Measurements from ENCODE around the gene MRPL55. TPM values are rescaled to one million over a fixed set of nuclear protein-coding genes. Genes with fewer than 3 reads are reported as not detected.

Gene MRPL55
- total RNA-seq, 1 experiment from 2014 or later: 55.0 TPM

- no peak for DNase-seq (ENCODE audit: low read depth)
These were observed 39.2 kb upstream of the MRPL55 start for GRCh38 chr1:228148196-228148861.

DNA sequence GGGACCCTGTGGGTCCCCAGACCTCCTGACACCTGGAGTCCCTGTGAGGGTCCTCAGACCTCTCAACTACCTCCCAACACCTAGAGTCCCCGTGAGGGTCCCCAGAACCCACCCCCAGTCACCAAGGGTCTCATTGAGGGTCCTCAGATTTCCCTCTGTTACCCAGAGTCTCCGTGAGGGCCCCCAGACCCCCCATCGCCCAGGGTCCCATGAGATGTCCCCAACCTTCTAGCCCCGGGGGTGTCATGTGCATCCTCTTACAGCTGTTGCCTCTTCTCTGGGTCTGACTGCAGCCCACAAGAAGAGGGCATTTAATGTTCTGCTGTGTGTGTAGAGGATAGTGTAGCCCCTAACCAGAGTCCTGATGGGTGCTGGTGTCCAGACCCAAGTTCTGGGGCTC is 38.7 kb upstream of the MRPL55 start:
- DNase-seq (ENCODE audit: low read depth): no peak

- DNase-seq (ENCODE audit: low read depth): no peak
These were observed 38.1 kb upstream of the MRPL55 start for GRCh38 chr1:228147151-228147693.

GRCh38 chr1:228146417-228147150 is 37.5 kb upstream of the MRPL55 start:
- DNase-seq (ENCODE audit: low read depth): no peak

DNA sequence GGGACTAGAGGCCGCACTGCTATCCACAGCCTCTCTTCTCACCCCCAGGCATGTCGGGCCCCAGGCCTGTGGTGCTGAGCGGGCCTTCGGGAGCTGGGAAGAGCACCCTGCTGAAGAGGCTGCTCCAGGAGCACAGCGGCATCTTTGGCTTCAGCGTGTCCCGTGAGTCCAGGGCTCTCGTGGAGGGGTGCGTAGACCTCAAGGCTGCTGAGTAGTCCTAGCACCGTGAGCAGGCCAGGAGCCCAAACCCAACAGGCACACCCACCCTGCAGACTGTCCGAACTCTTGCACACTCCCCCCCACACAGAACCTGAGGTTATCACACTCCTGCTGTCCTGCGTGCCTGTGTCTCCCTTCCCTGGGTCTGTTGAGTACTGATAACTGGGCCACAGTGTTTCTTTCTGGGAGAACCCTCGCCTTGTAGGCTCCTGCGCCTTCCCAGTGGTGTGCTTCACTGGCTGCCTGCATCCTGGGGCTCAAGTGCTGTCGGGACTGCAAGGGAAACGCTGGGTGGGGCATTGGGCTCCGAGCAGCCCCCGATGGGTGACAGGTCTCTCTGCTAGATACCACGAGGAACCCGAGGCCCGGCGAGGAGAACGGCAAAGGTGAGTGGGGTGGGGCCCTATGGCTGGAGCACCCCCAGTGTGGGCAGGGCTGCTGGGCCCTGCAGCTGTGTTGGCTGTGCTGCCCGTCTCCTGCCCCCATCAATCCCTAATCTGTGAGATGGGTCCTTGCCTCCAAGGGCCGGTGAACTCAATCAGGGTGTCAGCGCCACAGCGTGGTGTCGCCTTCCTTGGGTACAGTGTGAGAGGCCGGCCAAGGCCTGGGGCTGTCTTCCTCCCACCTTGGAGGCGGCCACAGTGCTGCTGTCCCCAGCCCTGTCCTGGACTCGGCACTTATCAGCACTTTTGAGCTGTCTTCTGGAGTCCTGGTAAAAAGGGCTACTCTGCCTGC is 36.6 kb upstream of the MRPL55 start:
- no peak for DNase-seq (ENCODE audit: low read depth)

DNA sequence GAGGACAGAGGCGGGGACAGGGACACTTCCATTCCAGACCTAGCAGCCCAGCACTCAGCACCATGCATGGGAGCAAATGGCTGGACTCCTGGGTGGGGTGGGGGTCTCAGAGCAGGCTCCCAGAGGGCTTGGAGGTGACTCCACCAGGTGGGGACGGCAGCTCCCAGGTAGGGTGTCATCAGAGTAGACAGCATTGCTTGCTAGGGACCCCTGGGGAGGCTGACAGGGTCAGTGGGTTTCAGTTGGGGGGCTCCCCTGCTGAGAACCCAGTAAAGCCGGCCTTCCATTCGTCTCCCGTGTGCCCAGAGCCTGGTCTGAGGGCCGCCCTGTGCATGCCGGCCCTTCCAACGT is 35.9 kb upstream of the MRPL55 start:
- DNase-seq (ENCODE audit: low read depth): no peak

DNA sequence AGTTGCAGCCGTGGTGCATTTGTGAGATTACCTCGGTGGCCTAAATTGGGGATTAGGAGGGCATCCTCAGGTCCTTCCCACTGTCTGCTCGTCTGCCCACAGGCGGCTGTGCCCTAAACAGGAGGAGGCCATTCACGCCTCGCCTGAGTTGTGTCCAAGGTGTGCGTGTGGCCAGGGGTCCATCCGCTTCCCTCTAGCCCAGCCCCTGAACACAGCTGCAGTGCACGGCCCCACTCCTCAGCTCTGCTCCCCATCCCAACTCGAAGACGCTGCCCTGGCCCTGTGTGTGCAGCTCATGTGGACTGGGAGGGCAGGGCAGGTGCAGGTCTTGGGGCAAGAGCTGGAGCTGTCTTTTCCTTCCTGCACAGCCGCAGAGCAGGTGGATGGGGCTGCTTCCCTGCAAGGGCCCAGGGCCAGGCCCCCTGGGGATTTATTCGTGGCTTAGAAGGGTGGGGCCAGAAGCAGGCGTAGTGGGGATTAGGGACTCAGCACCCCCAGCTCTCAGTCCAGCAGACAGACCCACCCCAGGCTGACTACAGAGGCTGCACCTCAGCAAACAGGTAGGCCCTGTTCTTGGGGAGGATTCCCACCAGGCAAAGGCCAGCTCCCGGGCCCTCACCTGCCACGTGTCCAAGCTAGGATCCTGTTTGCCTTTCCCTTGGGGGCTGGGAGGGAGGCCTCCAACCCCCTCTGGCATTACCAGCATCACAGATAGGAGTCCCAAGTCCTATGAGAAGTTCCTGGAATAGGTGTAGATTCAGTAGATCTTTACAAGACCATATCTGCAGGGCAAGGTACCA is 35.3 kb upstream of the MRPL55 start:
- DNase-seq (ENCODE audit: low read depth): no peak

- no peak for DNase-seq (ENCODE audit: low read depth)
These were observed 34.5 kb upstream of the MRPL55 start for GRCh38 chr1:228143480-228144192.

DNA sequence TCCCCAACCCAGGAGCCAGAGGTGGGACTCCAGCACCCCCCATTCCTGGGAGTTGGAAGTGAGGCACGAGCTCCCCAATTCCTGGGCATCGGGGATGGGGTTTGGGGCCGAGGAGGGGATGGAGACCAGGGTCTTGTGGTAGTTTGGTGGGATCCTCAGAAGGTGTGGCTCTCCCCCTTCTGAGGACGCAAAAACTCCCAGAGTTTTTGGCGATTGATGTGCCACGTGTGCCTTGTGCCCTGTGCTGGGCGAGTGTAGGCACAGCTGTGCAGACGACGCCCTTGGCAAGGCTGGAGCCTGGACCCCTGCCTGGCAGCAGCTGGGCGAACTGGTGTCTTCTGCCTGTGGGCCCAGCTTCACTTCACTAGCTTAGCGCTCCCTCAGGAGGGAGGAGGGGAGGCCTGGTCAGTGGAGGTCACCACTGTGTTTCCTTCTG is 33.6 kb upstream of the MRPL55 start:
- DNase-seq (ENCODE audit: low read depth): peak; percentile 31

DNA sequence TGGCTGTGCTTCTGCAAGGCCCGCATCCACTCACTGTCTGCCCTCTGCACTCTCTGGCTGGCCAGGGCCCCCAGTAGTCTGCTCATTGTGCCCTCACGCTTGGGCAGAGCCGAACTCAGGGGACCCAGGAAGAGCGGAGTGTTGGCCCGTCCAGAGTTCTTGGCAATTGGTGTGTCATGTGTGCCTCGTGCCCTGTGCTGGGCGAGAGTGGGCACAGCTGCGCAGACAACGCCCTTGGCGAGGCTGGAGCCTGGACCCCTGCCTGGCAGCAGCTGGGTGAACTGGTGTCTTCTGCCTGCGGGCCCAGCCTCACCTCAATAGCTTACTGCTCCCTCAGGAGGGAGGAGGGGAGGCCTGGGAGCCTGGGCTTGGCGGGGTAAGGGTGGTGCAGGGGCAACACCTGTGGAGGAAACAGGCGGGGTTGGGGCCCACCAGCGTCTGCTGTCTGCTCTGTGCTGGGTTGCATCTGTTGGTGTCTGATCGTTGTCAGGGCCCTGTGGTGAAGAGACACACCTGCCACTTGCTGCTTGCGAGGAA is 33.1 kb upstream of the MRPL55 start:
- DNase-seq (ENCODE audit: low read depth): peak; percentile 33

DNA sequence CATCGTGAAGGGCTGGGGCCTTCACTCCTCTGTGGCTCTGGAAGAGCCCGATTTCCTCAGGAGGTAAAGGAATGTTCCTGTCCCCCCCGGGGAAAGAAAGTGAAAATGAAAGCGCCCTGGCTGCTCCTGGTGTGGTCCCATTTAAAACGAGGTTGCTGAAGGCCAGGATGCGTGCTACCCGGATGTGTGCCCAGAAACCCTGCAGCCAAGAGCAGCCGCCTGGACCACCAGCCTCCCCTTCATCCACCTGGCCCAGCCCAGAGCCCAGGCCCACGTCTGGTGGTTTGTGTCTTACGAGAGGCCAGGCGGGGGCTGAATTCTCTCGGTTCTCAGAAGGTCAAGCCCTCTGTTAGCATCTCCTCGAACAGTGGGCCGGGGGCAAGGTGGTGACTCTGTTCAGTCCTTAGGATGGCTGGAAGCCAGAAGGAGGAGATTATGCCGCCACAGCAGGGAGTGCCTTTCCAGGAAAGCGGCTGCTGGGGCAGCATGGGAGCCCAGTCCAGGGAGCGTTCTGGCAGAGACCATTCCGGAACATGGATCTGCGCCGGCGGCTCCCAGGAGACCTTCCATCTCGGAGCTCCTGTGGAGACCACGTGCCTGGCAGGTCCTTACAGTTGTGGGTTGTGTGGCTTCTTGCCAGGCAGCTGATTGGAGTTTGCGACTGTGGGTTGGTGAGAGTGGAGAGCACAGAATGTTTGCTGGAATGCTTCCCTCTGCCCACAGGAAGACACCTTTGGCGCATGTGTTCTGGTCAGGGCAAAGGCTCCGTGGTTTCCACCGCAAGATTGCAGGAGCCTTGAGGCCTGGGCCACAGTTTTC is 32.3 kb upstream of the MRPL55 start:
- peak; percentile 88 for DNase-seq (ENCODE audit: low read depth)

DNA sequence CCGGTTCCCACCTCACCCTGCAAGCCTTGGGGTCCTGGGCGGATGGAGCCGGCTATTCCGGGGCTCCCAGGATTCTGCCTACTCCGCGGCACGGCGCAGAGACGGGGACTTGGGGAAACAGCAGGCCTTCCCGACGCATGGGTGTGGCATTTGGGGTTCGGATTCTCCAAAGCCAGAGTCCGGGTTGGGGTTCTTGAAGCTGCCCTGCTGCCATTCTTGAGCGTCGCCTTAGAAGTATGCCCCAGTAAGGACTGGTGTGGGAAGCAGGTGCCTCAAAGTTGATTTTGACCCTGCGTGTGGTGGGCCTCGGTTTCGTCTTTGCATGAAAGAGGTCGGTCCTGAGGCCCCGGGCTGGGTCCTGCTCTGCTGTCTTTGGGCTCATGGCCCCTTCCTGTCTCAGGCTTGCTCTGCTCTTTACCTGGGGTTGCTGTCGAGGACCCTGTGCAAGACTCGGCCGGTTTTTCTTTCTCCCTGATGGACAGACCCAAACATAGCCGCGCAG is 31.7 kb upstream of the MRPL55 start:
- DNase-seq (ENCODE audit: low read depth): no peak

- peak; percentile 99 for DNase-seq (ENCODE audit: low read depth)
These were observed 31.0 kb upstream of the MRPL55 start, which contains the start of gene GUK1 for GRCh38 chr1:228139931-228140723. TSS of gene GUK1 (plus strand) at chr1:228140279. CDS start at chr1:228140303, 24 bp downstream.

GRCh38 chr1:228139406-228139930 is 30.4 kb upstream of the MRPL55 start:
- no peak for DNase-seq (ENCODE audit: low read depth)

GRCh38 chr1:228136901-228137300 is 27.8 kb upstream of the MRPL55 start:
- DNase-seq (ENCODE audit: low read depth): no peak

- DNase-seq (ENCODE audit: low read depth): no peak
These were observed 25.5 kb upstream of the MRPL55 start for GRCh38 chr1:228134591-228134990.

DNA sequence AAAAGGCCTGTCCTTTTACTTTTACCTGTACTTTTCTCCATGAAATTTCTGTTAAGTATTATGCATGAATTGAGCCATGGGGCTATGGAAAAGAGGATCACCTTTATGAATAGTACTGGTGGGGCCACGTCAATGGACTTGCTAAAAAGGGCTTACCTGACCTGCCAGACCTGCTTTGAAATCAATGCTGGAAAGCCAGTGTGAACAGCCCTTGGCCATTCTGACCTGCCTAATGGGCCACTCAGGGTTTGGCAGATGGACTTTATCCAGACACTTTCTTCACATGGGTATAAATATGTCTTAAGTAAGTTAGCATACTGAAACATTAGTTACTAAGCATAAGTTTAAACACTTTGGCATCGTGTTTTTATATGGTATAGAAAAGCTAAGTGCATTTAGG is 22.7 kb upstream of the MRPL55 start:
- DNase-seq (ENCODE audit: low read depth): no peak

- DNase-seq (ENCODE audit: low read depth): no peak
These were observed 16.1 kb upstream of the MRPL55 start for GRCh38 chr1:228125185-228125584.
